Kidney capillary endothelial cell (primary cell): Measurements from ENCODE around the gene ATP13A3.
A peak's percentile ranks its signal among the peaks of the same experiment; 100 is the strongest.
"Not testable (repeated sequence)": the region's sequence is repeated elsewhere in the genome, so short reads cannot be mapped to it uniquely, and the experiment has no call there.

Experiments used
- DNase-seq: peaks from one replicate; pipeline ENCODE4 v3.0.0-alpha.2; 2018; ENCODE audit warnings: low spot score

ATP13A3 gene

DNA sequence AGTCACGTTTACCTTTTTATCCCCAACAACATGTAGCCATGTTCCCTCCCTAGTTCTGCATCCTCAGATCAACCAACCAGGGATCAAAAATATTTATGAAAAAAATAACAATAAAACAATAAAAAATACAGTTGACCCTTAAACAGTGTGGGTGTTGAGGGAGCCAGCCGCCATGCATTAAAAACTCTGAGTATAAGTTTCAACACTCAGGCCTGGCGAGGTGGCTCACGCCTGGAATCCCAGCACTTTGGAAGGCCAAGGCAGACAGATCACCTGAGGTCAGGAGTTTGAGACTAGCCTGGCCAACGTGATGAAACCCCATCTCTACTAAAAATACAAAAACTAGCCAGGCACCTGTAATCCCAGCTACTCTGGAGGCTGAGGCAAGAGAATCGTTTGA is 12.7 kb upstream of the ATP13A3 start:
- not testable (repeated sequence) for DNase-seq

DNA sequence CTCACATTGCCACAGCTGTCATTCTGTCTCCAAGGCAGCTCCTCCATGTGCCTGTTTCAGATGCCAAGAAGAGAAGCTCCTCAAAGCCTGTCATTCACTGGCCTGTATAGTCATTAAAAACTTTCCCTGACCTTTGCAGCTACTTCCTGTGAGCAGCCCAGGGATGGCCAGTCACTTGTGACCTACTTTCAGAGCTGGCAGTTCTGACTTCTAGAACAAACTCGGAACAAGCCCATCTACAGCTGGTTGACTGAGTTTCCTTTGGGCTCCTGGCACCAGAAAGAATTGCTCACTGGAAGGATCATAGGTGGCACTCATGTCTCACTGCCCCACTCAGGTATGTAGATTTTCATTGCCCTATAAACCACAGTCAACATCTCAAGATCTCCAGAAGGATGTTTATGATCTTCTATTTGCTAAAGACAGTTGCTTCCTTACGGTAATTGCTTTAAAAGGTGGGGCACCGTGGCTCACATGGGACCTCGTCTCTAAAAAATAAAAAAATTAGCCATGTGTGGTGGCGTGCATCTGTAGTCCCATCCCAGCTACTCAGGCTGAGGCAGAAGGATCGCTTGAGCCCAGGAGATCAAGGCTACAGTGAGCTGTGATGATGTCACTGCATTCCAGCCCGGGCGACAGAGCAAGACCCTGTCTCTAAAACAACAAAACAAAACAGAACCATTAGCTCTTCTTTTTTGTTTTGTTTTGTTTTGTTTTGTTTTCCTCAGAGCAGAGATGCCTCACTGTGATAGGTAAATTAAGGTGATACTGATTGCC is 11.2 kb upstream of the ATP13A3 start:
- no peak for DNase-seq

DNA sequence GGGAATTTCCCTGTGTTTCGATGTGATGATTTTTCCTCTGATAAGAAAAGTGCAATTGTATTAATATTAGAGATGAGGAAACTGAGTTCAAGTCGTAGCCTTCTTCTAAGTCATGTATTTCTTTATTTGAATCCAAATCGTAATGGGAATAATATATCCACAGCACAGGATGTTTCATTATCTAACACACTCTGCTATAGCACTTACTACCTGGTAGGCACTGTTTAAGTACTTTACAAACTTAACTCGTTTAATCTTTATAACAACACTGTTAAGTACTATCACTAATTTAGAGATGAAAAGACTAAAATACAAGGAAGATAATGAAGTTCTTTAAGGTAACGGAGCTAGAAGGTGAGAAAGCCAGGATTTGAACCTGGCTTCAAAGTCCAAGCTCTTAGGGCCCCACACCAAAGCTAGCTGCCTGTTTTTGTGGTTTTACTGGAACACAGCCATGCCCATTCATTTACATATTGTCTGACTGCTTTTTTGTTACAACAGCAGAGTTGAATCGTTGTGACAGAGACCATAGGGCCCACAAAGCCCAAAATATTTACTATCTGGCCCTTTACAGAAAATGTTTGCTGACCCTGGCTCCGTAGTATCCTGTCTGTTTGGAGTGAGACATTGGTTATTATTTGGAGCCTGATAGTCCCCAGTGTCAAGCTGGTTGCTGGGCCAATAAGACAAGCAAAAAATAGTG is 9.6 kb upstream of the ATP13A3 start:
- no peak for DNase-seq

DNA sequence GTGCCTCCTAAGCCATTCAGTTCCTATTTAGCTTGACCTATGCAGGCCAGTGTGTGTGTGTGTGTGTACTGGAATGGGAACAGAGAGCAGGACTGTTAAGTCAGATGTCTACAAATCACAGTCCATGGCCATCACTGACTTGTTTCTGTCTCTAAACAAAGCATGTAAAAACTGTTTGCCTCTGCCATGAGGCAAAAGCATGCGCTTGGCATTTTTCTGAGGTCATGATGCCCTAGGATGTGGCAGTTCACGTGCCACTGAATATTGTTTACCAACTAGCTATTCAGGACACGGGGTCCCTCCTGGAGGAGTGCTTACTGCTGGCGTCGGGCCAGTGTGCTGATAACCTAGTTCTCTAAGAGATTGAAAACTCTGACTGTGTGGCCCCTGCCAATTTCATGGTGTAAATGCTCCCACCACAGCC is 8.2 kb upstream of the ATP13A3 start:
- DNase-seq, result no peak

DNA sequence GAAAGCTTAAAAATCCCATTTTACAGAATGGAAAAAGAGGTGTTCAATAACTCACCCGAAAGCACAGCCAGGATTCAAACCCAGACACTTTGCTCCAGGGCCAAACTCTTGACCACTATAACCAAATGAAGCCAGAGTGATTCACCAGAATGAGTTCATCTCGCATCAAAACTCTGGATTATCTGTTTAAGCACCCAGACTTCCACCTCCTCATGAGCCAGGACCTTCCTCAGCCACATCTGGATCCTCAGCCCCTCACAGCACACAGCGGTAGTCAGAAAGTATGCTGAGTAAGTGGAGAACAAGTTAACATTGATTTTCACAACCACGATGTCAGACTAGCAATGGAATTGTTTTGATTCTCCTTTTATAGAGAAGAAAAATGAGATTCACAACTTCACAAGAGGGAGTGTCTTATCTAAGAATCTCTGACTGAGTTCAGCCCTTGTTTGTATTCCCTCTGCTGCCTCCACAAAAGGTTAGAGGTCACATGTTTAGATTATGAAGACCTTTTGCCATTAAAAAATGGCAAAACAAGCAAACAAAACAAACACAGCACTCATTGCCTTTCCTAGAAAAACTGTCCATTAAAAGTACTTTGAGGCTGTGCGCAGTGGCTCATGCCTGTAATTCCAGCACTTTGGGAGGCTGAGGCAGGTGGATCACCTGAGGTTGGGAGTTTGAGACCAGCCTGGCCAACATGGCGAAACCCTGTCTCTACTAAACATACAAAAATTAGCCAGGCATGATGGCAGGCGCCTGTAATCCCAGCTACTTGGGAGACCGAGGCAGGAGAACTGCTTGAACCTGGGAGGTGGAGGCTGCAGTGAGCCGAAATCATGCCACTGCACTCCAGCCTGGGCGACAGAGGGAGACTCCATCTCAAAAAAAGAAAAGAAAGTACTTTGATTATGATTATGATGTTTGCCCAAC is 7.5 kb upstream of the ATP13A3 start:
- DNase-seq, result not testable (repeated sequence)

DNA sequence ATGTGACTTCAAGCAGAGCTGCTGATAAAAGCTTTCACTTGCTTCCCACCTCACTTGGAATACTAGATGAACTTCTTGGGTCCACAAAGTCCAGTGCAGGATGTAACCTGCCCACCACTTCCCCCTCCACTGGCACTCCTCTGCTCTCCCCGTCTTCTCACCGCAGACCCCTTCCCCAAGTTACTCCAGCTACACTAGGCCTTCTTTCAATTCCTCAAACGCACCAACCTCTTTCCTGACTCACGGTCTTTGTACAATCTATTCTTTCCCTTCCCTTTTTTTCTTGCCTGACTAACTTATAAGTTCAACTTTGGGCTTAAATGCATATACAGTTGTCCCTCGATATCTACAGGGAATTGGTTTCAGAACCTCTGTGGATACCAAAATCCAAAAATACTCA is 5.2 kb upstream of the ATP13A3 start:
- no peak for DNase-seq

DNA sequence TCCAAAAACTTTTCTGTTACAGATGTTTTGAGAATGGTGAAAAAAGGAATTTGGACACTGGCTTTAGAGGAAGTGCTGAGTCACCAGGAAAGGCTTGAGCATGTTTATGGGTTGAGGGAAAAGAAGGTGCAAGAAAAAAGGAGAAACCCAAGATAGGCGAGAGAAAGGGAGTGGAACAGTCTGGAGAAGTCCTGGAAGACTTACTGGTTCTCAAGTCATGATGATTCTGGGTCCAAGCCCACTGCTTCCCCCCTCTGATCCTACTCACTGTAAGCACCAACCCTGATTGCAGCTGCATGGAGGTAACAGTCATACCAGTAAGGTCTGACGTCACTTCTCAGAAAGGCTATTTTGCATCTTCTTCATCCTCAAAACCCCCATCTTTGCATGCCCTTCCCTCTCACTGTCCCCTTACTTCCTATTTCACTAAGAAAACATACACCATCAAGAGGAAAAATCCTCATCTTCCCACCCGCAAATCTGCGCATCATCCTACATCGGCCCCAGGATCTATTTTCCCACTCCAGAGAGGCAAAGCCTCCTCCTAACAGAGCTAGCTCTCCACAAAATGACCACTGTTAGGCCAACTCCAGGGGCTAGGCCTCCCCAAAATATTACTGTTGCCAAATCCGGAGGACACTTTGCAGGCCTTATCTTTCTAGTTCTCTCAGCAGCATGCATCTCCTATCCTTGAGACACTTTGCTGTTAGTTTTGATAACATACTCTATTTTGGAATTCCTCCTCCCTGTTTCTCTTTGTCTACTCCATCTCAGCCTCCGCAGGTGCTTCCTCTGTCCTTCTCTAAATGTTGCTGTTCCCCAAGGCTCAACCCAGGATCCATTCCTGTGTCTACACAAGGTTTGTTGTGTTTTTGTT is 3.2 kb upstream of the ATP13A3 start:
- DNase-seq, result no peak

DNA sequence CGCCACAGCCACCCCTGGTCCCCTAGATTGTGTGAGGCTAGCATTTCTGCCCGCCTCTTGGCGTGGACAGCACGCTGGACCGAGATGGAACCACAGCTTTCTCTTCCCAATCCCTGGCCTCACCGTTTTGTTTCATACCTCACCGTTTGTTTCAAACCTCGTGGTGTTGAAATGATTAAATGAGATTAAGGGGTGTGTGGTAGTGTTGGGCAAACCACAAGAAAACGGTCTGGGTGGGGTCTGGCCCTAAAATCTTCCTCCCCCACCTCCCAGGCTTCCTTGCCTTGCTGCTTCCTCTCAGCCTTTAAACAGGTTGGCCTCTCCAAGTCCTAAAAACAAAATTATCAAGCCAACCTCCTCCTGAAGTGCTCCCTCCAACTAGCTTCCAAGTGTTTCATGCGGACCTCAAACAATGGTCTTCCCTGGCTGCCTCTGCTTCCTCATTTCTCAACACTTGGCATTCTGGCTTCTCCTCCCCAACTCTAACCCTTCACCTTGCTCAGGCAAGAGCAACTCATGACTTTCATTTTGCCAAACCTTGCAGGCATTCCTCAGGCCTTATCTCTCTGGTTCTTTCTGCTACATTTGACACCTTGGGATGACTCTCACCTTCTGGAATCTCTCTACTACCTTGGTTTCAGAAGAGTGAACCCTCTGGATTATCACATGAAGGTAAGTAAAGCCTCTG is 1.4 kb upstream of the ATP13A3 start:
- DNase-seq, result no peak

DNA sequence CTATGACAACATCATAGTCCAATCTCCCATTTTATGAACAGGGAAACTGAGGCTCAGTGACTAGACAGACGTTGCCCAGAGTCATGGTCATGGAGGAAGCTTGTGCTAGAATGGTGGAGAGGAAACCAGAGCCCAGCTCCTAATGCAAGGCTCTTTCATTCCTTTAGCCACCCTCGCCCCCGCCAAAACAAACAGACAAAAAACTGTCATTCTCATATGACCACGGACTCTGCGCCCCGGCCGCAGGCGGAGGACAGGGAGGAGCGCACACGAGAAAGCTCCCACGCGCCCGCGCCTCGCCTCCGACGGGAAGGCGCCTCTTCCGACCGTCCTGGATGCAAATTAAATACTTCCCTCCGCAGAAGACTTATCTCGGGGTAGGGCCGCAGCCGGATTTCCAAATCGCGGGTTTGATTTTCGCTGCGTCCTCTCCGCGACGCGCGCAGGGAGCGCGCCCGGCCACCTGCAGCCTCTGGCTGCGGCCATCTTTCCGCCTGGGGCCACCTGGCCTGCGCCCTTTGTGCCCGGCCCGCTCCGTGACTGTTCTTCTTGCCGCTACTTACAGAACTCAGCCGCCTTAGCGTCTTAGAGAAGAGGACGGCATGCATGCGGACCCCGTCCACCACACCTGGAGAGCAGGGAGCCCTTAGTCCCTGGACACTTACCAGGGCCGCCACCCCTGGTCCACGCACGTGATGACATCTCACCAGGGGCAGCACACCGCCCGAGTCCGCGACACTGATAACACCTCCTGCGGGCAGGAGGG is 670 bp upstream of the ATP13A3 start:
- peak; percentile 19 for DNase-seq

DNA sequence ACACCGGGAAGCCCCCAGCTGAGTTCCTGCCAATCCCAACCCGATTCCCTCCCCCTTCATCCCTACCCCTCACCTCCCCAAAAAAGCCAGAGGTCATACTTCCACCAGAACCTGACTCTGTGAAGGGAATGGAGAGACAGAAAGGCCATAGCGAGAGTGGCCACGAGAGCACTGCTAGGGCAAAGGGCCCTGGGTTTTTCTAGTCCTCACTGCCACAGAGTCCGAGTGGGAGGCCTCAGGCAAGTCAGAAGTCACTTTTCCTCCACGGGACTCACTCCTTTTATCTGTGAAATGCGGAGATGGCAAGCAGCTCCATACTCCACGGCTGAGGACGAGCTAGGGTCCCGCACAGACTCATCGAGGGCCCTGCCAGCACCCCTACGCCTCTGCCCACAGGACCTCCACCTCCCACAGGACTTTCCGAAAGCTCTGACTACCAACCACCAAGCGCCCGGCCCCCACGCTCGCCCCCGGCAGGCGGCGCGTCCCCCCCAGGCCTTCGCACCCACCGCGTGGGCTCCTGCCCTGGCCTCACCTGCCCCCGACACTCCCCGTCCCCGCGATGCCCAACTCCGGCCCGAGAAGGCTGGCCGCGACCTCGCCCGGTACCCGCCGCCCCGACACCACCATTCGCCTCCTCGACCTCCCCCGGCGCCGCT is 792 bp downstream of the ATP13A3 start:
- peak; percentile 14 for DNase-seq

DNA sequence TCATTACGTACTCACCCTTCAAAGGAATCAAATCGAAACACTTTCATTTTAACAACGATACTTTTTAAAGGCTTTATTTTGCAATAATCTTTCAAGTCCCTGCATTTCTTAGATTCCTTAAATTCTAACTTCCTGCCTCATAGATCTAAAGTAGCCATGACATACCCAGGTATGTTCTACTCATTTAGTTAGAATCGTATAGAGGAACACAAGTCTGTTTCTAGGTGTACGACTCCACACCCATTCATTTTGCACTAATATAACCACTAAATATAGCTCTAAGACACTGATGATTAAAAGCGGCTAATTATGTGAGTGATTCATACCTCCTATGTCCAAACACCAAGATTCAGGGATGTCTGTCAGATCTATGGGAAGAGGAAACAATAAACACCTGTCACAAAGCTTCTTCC is 1.3 kb downstream of the ATP13A3 start:
- DNase-seq, result no peak

DNA sequence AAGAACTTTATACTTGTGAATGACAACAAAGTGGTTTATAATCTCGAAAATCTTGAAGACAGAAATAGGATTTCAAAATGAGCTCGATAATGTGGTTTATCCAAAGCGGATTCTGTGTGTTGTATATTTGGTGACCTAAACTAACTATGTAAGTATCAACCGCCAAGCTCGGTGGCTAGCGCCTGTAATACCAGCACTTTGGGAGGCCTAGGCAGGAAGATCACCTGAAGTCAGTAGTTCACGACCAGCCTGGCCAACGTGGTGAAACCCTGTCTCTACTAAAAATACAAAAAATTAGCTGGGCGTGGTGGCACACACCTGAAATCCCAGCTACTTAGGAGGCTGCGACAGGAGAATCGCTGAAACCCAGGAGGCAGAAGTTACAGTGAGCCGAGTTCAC is 2.2 kb downstream of the ATP13A3 start:
- no peak for DNase-seq

DNA sequence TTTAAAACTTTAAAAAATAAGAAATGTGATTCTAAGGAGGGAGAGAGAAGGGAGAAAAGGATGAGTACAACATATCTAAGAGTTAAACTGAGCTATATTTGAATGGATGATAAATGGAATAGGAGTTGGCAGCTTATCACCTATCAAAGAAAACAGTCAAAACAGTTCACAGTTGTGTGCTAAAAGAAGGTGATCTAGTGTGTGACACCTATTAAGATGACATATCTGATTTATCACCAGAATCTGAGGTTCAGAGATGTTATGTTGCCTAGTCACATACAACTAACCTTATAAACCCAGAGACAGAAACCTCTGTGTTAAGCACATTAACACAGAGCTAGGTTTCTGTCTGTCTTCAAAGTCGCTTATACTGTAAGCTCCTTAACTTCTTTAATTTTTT is 3.0 kb downstream of the ATP13A3 start:
- no peak for DNase-seq

DNA sequence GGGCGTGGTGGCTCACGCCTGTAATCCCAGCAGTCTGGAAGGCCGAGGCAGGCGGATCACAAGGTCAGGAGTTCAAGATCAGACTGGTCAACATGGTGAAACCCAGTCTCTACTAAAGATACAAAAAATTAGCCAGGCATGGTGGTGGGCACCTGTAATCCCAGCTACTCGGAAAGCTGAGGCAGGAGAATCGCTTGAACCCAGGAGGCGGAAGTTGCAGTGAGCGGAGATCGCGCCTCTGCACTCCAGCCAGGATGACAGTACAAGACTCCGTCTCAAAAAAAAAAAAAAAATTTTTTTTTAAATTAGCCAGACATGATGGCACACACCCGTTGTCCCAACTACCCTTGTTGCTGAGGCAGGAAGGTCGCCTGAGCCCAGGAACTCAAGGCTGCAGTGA is 4.0 kb downstream of the ATP13A3 start:
- DNase-seq, result not testable (repeated sequence)

DNA sequence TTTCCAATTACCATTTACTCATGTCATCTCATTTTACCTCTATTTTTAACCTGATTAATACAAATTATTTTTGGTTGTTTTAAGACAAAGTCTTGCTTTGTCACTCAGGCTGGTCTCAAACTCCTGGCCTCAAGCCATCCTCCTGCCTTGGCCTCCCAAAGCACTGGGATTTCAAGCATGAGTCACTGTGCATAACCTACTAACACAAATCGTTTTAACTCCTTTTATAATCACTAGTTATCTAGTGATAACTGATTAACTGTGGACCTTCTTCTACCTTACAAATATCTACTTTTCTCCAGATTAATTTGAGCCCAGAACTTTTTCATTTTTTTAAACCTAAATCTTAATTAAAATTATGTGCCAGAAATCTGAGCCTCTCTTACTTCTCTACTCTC is 4.6 kb downstream of the ATP13A3 start:
- no peak for DNase-seq

DNA sequence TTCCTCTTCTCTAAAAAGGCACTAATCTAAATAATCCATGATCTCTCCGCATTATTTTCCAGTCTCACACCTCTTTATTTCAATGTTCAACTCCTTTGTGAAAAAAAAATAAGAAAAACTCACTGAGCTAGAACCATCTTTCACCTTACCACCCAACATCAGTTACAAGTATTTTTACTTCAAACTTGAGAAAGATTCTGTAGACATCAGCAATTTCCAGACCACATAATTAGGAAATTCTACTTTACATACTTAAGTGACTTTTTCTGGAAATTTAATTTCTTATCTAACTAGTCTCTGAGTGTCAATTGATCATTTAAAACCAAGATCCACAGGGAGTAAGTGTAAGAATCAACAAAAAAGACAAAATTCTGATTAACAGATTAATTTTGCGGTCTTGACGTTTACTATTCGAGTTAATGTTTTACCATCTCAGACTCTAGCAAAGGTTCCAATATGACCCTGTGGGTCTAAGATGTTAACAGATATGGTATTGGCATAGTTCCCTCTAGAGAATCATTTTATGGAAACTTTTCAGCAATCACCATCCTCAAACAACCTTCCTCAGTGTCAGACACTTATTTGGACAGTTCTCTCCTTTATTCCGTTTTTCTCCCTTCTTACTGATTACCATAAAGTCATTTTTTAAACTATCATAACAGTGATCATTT is 5.1 kb downstream of the ATP13A3 start:
- DNase-seq, result no peak

DNA sequence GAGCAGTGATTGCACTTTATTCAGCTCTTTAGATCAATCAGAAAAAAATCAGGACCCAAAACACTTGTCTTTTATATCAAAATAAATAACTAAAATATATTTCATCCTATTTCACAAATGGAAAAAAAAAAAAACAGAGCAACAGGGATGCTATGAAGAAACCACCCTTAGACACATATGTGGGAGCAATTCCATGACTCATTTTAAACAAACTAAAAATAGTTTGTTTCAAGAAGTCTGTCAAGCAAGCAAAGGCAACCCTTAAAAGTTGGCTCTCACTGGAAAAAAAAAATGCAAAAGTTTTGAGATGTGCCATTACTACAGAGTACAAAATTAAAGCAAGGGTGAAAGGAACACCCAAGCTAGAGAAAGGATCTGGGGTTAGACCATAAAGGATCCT is 5.7 kb downstream of the ATP13A3 start:
- DNase-seq, result no peak

DNA sequence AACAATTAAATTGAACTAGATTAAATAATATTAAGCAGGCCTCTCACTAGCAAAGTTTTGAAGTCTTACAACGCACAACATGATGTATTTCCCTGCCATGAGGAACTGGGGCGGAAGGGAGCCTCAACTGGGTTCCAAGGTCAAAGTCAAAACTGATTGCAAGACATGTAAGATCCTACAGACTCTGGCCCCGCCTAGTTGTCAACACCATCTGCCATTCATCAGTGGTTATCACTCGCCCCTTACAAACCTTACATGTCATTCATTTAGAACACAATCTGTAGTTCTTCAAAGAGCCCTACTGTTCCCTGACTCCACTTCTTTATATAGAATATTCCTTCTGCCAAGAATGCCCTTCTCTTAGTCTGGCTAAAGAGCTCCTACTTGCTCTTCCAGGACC is 10.0 kb downstream of the ATP13A3 start:
- no peak for DNase-seq

DNA sequence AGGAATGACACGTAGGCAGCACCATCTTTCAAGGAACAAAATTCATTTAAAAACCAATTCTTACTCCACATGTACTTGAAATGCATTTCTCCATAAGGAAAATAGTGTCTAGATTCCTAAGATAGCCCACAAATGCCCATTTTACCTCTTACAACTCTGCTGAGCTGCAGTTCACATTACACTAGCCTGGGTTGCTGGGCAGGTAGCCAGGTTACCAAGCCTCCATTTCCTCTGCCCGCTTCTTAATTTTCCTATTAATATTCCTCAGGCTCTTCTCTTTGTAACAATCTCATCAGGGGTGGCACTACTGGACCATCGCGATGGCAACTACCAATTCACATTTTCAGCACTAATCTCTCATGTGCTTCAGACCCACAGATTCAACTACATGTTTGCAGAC is 10.8 kb downstream of the ATP13A3 start:
- no peak for DNase-seq
